Upper lobe of right lung (tissue), 1 donor: ENCODE data around the gene CRACDL. TPM values are rescaled to one million over a fixed set of nuclear protein-coding genes. Genes with fewer than 3 reads are reported as not detected.

ENCODE experiments used
- ATAC-seq: fragments of 200-7000 bp; cut with Tn5 transposase; one replicate; pipeline ENCODE4 v1.9.1; 2020; ENCODE audit warnings: mild to moderate bottlenecking, moderate library complexity
- DNase-seq: peaks from one replicate; pipeline ENCODE4 v3.0.0-alpha.2; 2020
- H3K27ac ChIP-seq: fragments of 200-600 bp; one replicate; pipeline ENCODE4 v1.8.0; 2022
- H3K27me3 ChIP-seq: fragments of 200-600 bp; one replicate; pipeline ENCODE4 v1.8.0; 2022; ENCODE audit warnings: mild to moderate bottlenecking
- H3K36me3 ChIP-seq: fragments of 200-600 bp; one replicate; pipeline ENCODE4 v1.8.0; 2022
- H3K4me1 ChIP-seq: fragments of 200-600 bp; one replicate; pipeline ENCODE4 v1.8.0; 2022
- H3K4me3 ChIP-seq: fragments of 200-600 bp; one replicate; pipeline ENCODE4 v1.8.0; 2022; ENCODE audit warnings: mild to moderate bottlenecking
- H3K9me3 ChIP-seq: fragments of 200-600 bp; one replicate; pipeline ENCODE4 v1.8.0; 2022
- CTCF ChIP-seq: fragments of 200-600 bp; IDR thresholded peaks from one replicate; pipeline ENCODE4 v1.8.0; 2022; ENCODE audit warnings: antibody characterized with exemption
- intact Hi-C: fragments of 100-400 bp; cut with DNase I; formaldehyde crosslinking; loops from one replicate; pipeline ENCODE4 v1.11.0; 2022
- total RNA-seq: library from RNA; stranded (reverse); fragmentation: NEBNext Ultra II Directional; extraction: Animal tissue kit (Norgen Biotek cat#: 25700); gene quantifications from one replicate; pipeline ENCODE4 v1.2.1, GENCODE V29; 2021
- donor health status: DM: no; HTN: yes; CAD: no; lungs with severe emphysema.

CRACDL gene
- total RNA-seq, 1 donor from 2014 or later, result 33.3 TPM

GRCh38 chr2:98806236-98806697, 129.8 kb downstream of the CRACDL start:
- peaks cover 30% of the 10 kb centered on the region for H3K4me1 ChIP-seq
- no peaks in the 10 kb centered on the region for H3K36me3 ChIP-seq
- no peaks in the 10 kb centered on the region for H3K9me3 ChIP-seq
- no peaks in the 10 kb centered on the region for H3K27me3 ChIP-seq
- peak overlapping the region; percentile 72 for H3K27ac ChIP-seq
- peak; percentile 87 for DNase-seq
- intact Hi-C loops, result no loop called here
- peak; percentile 72 for ATAC-seq
- TF ChIP-seq CTCF, result no peak
- H3K4me3 ChIP-seq, result no peak overlapping the region

DNA sequence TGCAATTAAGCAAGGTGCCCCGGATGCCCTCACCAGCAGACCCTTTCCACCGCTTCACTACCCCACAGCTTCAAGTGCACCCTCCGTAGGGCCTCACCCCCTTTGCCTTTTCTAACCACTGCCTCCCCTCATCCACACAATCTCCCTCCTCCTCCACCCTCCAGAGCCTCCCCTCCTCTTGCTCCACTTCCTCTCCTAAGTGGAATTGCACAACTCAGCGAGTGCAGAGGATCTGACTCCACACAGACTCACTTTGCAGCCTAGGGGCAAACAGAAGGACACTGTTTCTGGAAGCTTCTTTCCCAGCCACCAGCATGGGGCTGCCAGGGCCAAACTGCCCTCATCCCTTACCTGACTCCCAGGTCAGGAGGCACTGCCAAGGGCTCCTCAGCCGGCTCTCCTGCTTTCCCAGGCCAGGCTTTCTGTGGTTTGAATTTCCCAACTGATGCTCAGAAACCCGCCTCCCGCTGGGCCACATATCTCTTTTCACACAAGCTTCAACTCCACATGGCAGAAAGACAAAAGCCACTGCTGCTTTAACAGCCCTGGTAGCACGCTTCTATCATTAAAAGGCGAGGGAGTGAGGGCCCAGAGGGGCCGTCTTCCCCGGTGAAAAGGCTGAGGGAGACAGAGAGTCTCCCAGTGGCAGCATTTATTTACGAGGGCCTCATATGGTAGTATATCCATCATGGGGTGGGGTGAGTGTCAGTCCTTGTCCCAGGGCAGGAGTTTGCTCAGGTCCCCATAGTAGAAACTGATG, 130.4 kb downstream of the CRACDL start:
- intact Hi-C loops, result no loop called here
- no peak overlapping the region for H3K4me3 ChIP-seq
- no peak for TF ChIP-seq CTCF
- peak; percentile 88 for ATAC-seq
- peaks cover 35% of the 10 kb centered on the region for H3K4me1 ChIP-seq
- H3K27me3 ChIP-seq, result no peaks in the 10 kb centered on the region
- DNase-seq, result peak; percentile 72
- H3K9me3 ChIP-seq, result no peaks in the 10 kb centered on the region
- H3K27ac ChIP-seq, result peak overlapping the region; percentile 72
- no peaks in the 10 kb centered on the region for H3K36me3 ChIP-seq

- no peak for DNase-seq
- intact Hi-C loops, result no loop called here
- H3K36me3 ChIP-seq, result no peaks in the 10 kb centered on the region
- no peak overlapping the region for H3K4me3 ChIP-seq
- ATAC-seq, result no peak
- no peak for TF ChIP-seq CTCF
- no peaks in the 10 kb centered on the region for H3K27me3 ChIP-seq
- no peaks in the 10 kb centered on the region for H3K9me3 ChIP-seq
- H3K4me1 ChIP-seq, result peaks cover 32% of the 10 kb centered on the region
- peak overlapping the region; percentile 72 for H3K27ac ChIP-seq
These were observed 131.3 kb downstream of the CRACDL start for GRCh38 chr2:98804736-98805135.

DNA sequence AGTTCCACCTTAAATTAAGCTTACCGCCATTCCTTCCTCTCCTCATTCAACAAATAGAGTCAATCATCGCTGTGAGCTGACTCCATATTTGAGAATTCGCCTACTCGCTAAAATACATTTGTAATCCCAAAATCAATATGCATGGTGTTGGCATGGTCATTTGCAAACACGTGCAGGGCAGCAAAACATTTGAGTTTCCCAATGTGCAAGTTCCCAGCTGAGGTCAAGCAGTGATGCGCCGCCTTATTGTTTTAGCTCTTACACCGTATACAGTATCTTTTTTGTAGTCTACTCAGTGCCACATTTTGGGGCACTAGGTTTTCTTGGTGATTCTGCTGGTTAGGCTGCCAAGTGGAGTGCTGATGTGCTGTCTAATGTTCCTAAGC, 131.8 kb downstream of the CRACDL start:
- ATAC-seq (no peak), DNase-seq (no peak)
- Histone ChIP-seq H3K4me3 (no peak overlapping the region), H3K27ac (no peak overlapping the region), H3K4me1 (peaks cover 32% of the 10 kb centered on the region), H3K9me3 (no peaks in the 10 kb centered on the region), H3K36me3 (no peaks in the 10 kb centered on the region), H3K27me3 (no peaks in the 10 kb centered on the region)
- TF ChIP-seq CTCF, result no peak
- intact Hi-C loops, result no loop called here

DNA sequence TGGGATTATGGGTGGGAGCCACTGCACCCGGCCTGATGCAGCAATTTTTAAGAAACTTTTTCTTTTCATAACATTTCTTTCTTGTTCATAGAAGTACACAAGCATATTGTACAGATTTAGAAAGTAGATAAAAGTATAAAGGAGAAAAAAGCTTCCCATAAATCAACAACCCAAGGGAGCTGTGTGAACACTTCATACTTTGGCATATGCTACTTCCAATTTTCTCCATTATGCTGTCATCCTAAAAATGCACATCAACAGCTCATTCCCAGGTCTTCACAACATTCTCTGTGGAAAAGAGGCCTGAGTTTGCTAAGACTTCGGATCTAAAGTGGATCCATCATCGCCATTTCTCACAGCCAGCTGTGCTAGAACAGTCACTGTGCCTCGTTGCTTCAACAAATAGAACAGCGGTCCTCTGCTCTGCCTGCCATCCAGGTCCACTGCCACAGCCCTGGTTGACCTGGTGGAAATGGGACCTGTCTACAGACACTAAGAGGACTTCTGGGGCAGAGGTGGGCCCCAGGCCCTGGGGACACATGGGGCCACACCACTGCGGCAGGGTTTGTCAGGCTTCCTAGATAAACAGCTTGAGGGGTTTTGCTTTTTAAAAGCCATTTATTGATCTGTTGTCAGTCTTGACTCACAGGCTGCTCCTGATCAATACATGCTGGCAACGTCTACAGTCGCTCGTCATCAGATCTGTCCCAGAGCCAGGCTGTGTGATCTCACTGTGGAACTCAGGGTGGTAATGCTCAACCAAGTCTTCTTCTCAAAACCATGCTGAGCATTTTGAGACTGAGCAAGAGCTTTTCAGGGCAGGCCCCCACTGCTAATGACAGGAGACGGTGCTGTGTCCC, 132.4 kb downstream of the CRACDL start:
- intact Hi-C loops, result no loop called here
- no peak for DNase-seq

More for the DNA sequence above, 132.4 kb downstream of the CRACDL start:
- Histone ChIP-seq H3K4me1 (peaks cover 32% of the 10 kb centered on the region), H3K9me3 (no peaks in the 10 kb centered on the region), H3K4me3 (no peak overlapping the region), H3K36me3 (no peaks in the 10 kb centered on the region), H3K27me3 (no peaks in the 10 kb centered on the region), H3K27ac (no peak overlapping the region)
- ATAC-seq, result no peak
- no peak for TF ChIP-seq CTCF
